Heart right ventricle (tissue), 16 donors: ENCODE measurements around the gene ARHGEF10L. TPM values are rescaled to one million over a fixed set of nuclear protein-coding genes. Genes with fewer than 3 reads are reported as not detected.
A peak's percentile ranks its signal among the peaks of the same experiment; 100 is the strongest.

Experiments
- ATAC-seq, 8 donors: fragments of 200-7000 bp; cut with Tn5 transposase; one replicate each; pipeline ENCODE4 v1.9.1; 2020; ENCODE audit warnings: mild to moderate bottlenecking in 8 of 8, moderate library complexity in 8 of 8, moderate number of reproducible peaks in 1 of 8
- DNase-seq, 2 donors: peaks; one replicate each; pipeline ENCODE4 v3.0.0-alpha.2; 2020
- H3K27ac ChIP-seq, 10 donors: fragments of 200-600 bp; sonication (generic) in 2 of 10; one replicate each; pipeline versions ENCODE4 v1.5.0 to v1.8.0; 2020 to 2022; ENCODE audit warnings: mild to moderate bottlenecking in 3 of 10
- H3K27me3 ChIP-seq, 7 donors: fragments of 200-600 bp; one replicate each; pipeline ENCODE4 v1.8.0; 2021 to 2022; ENCODE audit warnings: mild to moderate bottlenecking in 2 of 7
- H3K36me3 ChIP-seq, 9 donors: fragments of 200-600 bp; sonication (generic) in 1 of 9; one replicate each; pipeline versions ENCODE4 v1.5.0 to v1.8.0; 2020 to 2022; ENCODE audit warnings: mild to moderate bottlenecking in 2 of 9
- H3K4me1 ChIP-seq, 9 donors: fragments of 200-600 bp; sonication (generic) in 1 of 9; one replicate each; pipeline versions ENCODE4 v1.5.0 to v1.8.0; 2020 to 2022; ENCODE audit warnings: mild to moderate bottlenecking in 4 of 9
- H3K4me3 ChIP-seq, 10 donors: fragments of 200-600 bp; sonication (generic) in 2 of 10; one replicate each; pipeline versions ENCODE4 v1.5.0 to v1.8.0; 2020 to 2022; ENCODE audit warnings: mild to moderate bottlenecking in 7 of 10, moderate library complexity in 2 of 10
- H3K9me3 ChIP-seq, 11 donors: fragments of 200-600 bp in 10 of 11; sonication (generic) in 2 of 11; one replicate each; pipeline versions ENCODE4 v1.5.0 to v1.8.0; 2013 to 2022; ENCODE audit warnings: mild to moderate bottlenecking in 2 of 11, control low read depth in 1 of 11, moderate library complexity in 1 of 11
- WGBS, 2 donors: extraction: QIAGEN DNeasy Blood & Tissue Kit; methylation state at CpG; one replicate each; pipeline ENCODE4 v1.1.7; 2013; ENCODE audit warnings: inconsistent platforms in 1 of 2; 5-methylcytosine and 5-hydroxymethylcytosine counted together
- intact Hi-C, 10 donors: fragments of 100-400 bp; cut with DNase I; formaldehyde crosslinking; loops; one replicate each; pipeline versions ENCODE4 v1.11.1 to v1.14.2; 2022
- polyA plus RNA-seq, 2 donors: library from polyadenylated mRNA; stranded (reverse); fragments of 200-250 nt; gene quantifications; one replicate each; pipeline ENCODE4 v1.2.3, GENCODE V29; 2013
- total RNA-seq, 10 donors: library from RNA; stranded (reverse); fragmentation: NEBNext Ultra II Directional in 3 of 10; extraction: Animal tissue kit (Norgen Biotek cat#: 25700) in 3 of 10; gene quantifications; one replicate each; pipeline versions ENCODE4 v1.2.1 to v1.2.4, GENCODE V29; 2021 to 2023
- TF ChIP-seq, protein P1 (sequence below), 9 donors: fragments of 200-600 bp; sonication (generic) in 2 of 9; IDR thresholded peaks; one replicate each; pipeline versions ENCODE4 v1.5.0 to v1.8.0; 2021 to 2022; ENCODE audit warnings: antibody characterized with exemption in 9 of 9, mild to moderate bottlenecking in 5 of 9, moderate library complexity in 1 of 9
- donor health status: Arrhythmogenic right ventricular cardiomyopathy.
- donor health status: ischemic (EF 13 %, LVEDD 7.1; RV severe dilation, severe dysfunction).
- donor health status: healthy with polysubstance abuse.
- donor health status: DM: no; HTN: yes; CAD: no.
- donor health status: DM: no; HTN: no; CAD: no.
- donor health status: ischemic (EF 25% LVEDD 6.9; RV normal size, moderate dysfunction).
- donor health status: ischemic (EF 25% LVEDD 5.7; RV mildly dilated, moderate dysfunction).
- donor health status: healthy.
- donor health status: DM: yes; HTN: yes; CAD: no.
- donor health status: Ischemic cardiomyopathy.
- donor health status: ischemic (EF 35%, LVEDD 5.7; RV mildly dilated, moderate dysfunction).
- donor health status: nonischemic (EF 11% LVEDD 7.7; RV severe dilation, severe dysfunction).
- donor health status: DM: yes; HTN: yes; CAD: no.
- donor health status: PGD.
- donor health status: ischemic (EF 29% LVEDD 5.4; RV normal size, mild dysfunction).
- donor health status: nonischemic (EF 23%, LVEDD 6.1; RV moderate dilation, normal function).

The ARHGEF10L gene
- total and polyA plus RNA-seq, 12 donors = 45.4 to 68.4 (median 50.6) TPM

DNA sequence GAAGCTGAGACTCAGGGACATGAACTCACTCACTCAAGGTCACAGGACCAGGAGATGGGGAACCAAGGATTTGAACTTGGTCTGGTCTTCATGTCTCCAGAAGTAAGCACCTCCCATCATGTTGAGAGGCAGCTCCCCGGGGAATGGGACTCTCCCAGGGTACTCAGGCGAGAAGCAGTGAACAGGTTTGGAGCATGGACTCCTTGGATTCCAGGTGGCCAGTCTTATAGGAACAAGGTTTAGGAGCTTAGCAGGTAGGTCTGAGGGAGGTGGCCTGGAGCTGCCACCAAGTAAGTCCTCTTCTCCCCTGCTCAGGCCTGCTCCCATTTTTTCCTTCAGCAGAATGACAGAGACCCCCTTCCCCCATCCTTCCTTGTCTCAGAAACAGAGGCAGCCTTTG lies 14.9 kb upstream of the ARHGEF10L start:
- Histone ChIP-seq H3K36me3 (no peaks in the 10 kb centered on the region), H3K4me1 (peaks cover 0 to 15% (median 0%) of the 10 kb centered on the region in 9 donors), H3K9me3 (no peaks in the 10 kb centered on the region), H3K4me3 (no peak overlapping the region), H3K27me3 (peaks cover 0 to 6% (median 0%) of the 10 kb centered on the region in 7 donors), H3K27ac (no peak overlapping the region)
- WGBS, 2 donors = 87 to 92% methylated on average over 2 of the region's 2 CpGs
- TF ChIP-seq, protein P1, sequence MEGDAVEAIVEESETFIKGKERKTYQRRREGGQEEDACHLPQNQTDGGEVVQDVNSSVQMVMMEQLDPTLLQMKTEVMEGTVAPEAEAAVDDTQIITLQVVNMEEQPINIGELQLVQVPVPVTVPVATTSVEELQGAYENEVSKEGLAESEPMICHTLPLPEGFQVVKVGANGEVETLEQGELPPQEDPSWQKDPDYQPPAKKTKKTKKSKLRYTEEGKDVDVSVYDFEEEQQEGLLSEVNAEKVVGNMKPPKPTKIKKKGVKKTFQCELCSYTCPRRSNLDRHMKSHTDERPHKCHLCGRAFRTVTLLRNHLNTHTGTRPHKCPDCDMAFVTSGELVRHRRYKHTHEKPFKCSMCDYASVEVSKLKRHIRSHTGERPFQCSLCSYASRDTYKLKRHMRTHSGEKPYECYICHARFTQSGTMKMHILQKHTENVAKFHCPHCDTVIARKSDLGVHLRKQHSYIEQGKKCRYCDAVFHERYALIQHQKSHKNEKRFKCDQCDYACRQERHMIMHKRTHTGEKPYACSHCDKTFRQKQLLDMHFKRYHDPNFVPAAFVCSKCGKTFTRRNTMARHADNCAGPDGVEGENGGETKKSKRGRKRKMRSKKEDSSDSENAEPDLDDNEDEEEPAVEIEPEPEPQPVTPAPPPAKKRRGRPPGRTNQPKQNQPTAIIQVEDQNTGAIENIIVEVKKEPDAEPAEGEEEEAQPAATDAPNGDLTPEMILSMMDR (IDR thresholded peaks at IDR 0.05) = no peak
- intact Hi-C loops = no loop called here
- no peak for DNase-seq
- ATAC-seq = no peak

DNA sequence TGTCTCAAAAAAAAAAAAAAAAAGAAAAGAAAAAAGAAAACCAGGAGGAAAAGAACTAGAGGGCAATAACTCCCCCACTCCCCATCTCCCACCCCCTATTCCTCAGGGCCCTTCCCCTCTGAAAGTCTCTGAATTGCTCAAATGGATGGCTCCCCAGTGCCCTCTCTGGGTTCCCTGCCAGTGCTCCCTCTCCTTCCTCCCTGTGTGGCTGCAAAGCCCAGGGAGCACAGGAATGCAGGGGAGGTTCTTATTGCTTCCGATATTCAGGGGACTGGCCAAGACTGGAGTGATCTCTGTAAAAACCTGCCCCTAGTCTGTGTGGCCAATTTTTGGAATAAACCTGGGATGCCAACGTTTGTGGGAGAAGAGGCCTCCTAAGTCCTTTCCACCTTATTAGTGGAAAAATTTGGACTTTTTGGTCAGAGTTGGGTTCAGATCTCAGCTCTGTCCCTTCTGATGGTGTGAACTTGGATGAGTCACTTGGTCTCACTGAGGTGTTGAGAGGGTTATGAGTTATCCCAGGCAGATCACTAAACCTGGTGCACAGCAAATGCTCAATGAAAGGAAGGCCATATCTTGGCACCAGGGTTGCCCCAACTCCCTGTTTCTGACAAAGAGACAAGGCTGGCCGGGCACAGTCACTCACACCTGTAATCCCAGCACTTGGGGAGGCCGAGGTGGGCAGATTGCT lies 13.4 kb upstream of the ARHGEF10L start:
- DNase-seq (no peak), ATAC-seq (no peak)
- intact Hi-C loops = no loop called here
- peaks cover 0 to 15% (median 3%) of the 10 kb centered on the region in 9 donors for H3K4me1 ChIP-seq
- WGBS, 2 donors = 72% methylated on average over 4 of the region's 4 CpGs
- no peak overlapping the region for H3K27ac ChIP-seq
- TF ChIP-seq, protein P1 (IDR thresholded peaks at IDR 0.05) = no peak
- no peaks in the 10 kb centered on the region for H3K9me3 ChIP-seq
- no peak overlapping the region for H3K4me3 ChIP-seq
- H3K36me3 ChIP-seq = no peaks in the 10 kb centered on the region
- H3K27me3 ChIP-seq = peaks cover 0 to 6% (median 0%) of the 10 kb centered on the region in 7 donors

DNA sequence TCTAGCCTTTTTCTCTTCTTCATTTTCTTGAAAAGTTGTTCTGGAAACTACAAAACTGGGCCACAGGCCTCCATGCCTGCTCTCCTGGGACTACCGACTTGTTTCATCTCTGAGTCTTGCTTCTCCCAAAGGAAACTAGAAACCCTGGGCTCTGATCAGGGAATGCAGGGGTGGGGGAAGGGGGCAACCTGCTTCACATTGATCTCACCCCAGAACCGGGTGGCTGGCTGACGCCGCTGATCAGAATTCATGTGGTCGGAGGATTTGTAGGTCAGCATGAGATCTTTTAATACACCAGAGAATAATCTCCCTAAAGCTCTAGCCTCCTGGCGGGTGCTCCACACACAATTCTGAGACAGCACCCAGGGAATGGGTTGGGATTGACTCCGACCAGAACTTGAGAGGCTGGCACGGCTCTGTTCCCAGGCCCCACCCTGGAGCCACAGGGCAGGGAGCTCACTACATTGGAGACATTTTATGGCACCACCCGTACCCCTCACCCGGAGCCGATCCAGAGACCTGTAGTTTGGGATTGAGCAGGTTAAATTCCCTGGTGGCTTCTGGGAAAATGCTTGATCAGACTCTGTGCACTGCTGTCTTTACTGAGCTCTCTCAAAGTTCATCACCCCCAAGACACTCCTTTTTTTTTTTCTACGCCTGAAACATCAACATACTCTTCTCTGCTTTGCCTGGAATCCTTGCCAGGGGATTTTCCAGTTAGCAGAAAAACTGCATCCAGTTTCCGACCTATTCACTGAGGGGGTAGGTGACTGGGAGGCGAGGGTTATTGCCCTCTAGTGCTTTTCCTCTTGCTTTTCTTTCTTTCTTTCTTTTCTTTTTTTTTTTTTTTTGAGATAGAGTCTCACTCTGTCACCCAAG lies 12.2 kb upstream of the ARHGEF10L start:
- Histone ChIP-seq H3K9me3 (no peaks in the 10 kb centered on the region), H3K4me3 (no peak overlapping the region), H3K27me3 (peaks cover 0 to 4% (median 0%) of the 10 kb centered on the region in 7 donors), H3K36me3 (no peaks in the 10 kb centered on the region), H3K27ac (peak overlapping the region in 2 of 10 donors; percentile 4 to 50), H3K4me1 (peaks cover 0 to 26% (median 9%) of the 10 kb centered on the region in 9 donors)
- DNase-seq = no peak
- no peak for ATAC-seq
- intact Hi-C loops = no loop called here
- 54 to 70% methylated on average over 14 of the region's 14 CpGs for WGBS, 2 donors
- TF ChIP-seq, protein P1 (IDR thresholded peaks at IDR 0.05) = no peak

DNA sequence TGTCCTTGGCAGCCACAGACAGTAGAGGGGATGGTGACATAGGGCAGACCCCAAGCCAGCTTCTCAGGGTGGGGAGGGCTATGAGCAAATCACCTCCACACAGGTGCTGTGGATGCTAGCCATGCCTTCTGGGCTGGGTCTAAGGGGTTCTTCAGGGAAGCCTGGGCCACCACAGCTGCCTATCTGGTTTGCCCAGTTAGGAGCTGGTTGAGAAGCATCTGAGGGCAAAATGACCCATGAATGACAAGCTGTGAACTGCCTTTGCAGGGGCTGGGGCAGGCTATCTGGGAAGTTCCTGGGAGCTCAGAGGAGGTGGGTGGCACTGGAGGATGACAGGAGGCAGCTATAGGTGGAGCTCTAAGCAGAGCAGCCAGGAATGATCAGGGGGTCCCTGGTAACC lies 10.1 kb upstream of the ARHGEF10L start:
- H3K4me3 ChIP-seq = no peak overlapping the region
- no peak for DNase-seq
- H3K36me3 ChIP-seq = no peaks in the 10 kb centered on the region
- H3K4me1 ChIP-seq = peaks cover 3 to 39% (median 15%) of the 10 kb centered on the region in 9 donors
- no peak for ATAC-seq
- H3K27me3 ChIP-seq = no peaks in the 10 kb centered on the region
- H3K27ac ChIP-seq = no peak overlapping the region
- H3K9me3 ChIP-seq = no peaks in the 10 kb centered on the region
- intact Hi-C loops = no loop called here
- TF ChIP-seq, protein P1 (IDR thresholded peaks at IDR 0.05) = no peak
